GM18499 (cell line): ENCODE measurements around the gene ATXN7L1.
"Not testable (repeated sequence)": the region's sequence is repeated elsewhere in the genome, so short reads cannot be mapped to it uniquely, and the experiment has no call there.

Experiments
- ATAC-seq: cut with Tn5 transposase; IDR thresholded peaks from one replicate; pipeline ENCODE4 v1.9.1; 2021; ENCODE audit warnings: moderate number of reproducible peaks; ENCODE audit not compliant: insufficient read depth, unreplicated experiment

ATXN7L1 gene

GRCh38 chr7:105894131-105894530 is 17.7 kb upstream of the ATXN7L1 start:
- no peak for ATAC-seq

DNA sequence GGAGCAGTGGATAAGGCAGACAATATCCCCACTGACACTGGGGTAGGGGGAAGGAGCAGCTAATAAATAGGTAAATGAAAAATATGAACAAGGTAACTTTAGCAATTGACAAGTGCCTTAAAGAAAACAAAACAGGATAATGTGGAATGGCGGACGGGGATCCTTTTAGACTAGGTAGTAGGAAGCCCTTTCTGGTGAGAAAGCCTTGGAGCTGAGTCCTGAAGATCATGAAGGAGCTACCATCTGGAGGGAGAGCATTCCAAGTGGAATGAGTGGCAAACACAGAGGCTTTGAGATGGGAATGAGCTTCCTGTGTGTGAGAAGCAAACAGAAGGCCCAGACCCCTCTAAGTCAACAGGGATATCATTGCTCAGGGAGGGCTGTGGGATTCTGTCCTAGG is 16.0 kb upstream of the ATXN7L1 start:
- no peak for ATAC-seq

DNA sequence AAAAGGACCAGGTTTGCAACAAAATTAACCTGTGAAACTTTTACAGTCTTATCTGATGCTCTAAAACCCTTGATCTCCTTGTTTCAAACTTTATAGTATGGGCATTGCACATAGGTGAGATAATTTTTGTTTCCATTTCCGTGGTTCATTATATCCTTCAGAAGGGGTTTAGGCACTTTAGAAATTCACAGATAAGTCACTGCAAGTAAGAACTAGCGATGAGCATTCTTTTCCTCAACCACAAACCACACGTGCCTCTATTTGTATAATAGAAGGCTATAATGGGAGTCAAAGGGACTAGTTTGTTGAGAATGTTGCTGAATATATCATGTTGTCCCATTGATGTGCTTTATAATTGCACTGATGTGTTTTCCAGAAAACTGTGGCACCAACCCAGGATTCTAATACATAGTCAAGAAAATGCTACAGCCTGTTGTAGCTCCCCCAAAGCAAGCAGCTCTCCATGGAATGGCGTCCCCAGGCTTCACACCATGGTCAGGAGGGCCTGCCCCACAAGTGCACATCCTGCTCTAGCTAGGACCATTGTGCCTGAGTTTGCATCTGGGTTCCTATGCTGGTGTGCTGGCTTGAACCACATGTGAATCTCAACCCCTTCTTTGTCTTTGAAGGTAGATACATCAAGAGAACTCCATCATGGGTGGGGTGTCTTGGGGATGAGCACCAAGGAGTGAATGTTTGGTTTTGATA is 14.0 kb upstream of the ATXN7L1 start:
- ATAC-seq, result no peak

- ATAC-seq, result no peak
Measured at GRCh38 chr7:105887569-105888189, 11.3 kb upstream of the ATXN7L1 start.

GRCh38 chr7:105886776-105887175 is 10.4 kb upstream of the ATXN7L1 start:
- no peak for ATAC-seq

DNA sequence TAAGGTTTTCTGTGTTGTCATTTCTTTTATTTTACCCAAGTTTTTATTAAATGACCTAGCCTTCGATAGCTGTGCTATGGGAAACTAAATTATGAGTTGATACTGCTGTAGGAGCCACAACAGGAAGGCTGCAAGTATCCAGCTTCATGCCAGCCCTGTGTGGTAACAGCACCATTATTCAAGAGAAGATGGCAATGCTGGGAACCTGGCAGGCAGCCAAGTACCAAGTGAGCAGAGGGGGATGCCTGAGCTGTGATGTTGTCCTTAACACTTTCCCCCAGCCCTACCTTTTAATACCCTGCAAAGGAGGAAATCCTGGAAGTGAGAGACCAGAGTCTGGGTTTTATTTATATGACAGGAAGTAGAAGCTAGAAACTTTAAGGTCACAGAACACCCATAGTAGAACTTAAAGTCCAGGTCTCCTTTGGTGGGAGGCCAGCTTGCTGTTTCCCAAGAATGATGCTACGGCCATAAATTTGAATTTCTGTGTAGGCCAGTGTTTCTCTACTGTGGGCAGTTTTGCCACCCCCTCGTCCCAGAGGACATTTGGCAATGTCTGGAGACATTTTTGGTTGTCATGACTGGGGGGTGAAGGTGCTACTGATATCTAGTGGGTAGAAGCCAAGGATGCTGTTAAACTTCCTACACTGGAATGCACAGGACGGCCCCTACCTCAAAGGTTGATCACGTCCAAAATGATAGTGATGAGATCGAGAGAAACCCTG is 9.2 kb upstream of the ATXN7L1 start:
- no peak for ATAC-seq

DNA sequence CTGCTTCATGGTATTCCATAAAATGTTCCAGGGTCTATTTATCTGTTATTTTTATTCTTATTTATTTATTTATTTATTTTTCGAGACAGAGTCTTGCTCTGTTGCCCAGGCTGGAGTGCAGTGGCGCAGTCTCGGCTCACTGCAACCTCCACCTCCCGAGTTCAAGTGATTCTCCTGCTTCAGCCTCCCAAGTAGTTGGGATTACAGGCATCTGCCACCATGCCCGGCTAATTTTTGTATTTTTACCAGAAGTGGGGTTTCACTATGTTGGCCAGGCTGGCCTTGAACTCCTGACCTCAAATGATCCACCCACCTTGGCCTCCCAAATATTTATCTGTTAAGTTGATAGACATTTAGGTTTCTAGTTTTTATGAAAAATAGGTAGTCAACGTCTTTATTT is 6.8 kb upstream of the ATXN7L1 start:
- not testable (repeated sequence) for ATAC-seq

DNA sequence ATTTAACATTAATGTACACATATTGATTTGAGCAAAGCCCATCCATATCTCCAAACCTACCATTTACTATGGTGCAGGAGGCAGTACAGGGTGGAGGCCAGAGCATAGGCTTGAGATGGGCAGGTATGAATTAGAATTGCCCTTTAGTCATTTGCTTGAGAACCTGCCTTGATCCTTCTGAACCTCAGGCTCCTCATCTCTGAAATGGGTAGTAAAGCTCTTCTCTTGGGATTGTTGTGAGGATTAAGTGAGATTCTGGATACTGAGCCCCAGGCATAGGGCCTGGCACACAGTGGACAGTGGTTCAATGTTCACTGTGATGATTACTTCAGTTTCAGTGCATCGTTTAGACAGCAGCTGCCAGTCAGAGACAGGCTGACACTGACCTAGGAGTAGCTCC is 5.0 kb upstream of the ATXN7L1 start:
- ATAC-seq, result no peak

- no peak for ATAC-seq
Measured at GRCh38 chr7:105880571-105881330, 4.4 kb upstream of the ATXN7L1 start.

- no peak for ATAC-seq
Measured at GRCh38 chr7:105879782-105880181, 3.4 kb upstream of the ATXN7L1 start.

- no peak for ATAC-seq
Measured at GRCh38 chr7:105878746-105879605, 2.6 kb upstream of the ATXN7L1 start.

DNA sequence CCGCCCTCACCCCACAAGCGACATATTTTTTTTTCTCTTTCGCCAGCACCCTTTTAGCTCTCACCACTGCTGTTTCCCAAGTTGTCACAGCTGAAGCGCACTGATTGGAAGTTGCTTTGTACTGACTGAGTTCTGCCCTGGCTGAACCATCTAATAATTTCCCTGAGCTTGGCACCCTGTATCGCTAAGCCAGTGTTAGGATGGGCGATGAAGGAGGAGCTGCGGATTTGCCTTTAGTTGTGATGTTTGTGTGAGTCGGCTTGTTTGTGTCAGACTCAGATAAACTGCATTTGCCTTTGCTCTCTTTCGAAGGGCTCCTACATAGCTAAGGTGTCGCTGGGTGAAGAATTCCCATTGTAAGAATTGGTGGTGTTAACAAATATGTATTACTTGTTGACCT is 1.3 kb upstream of the ATXN7L1 start:
- no peak for ATAC-seq

GRCh38 chr7:105876964-105877601 is 684 bp upstream of the ATXN7L1 start:
- ATAC-seq, result no peak

DNA sequence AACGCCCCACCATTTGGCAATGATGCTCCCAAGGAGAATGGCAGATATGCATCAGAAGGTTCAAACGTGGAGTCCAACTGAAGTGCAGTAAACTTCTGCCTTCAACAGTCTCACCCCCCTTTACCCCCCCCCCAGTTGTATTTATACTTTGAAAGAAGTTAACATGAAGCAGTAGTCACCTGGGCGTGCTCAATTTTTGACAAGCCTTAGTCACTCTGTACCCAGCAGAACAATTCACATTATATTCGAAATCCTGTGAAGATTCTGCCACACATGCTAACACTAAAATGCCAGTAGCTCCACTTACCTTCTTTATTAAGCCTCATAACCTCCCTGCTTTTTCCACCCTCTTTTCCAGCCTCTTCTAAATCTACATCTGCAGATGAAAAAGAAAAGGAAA is 894 bp downstream of the ATXN7L1 start:
- ATAC-seq, result no peak

GRCh38 chr7:105874055-105874454 is 2.3 kb downstream of the ATXN7L1 start:
- no peak for ATAC-seq

DNA sequence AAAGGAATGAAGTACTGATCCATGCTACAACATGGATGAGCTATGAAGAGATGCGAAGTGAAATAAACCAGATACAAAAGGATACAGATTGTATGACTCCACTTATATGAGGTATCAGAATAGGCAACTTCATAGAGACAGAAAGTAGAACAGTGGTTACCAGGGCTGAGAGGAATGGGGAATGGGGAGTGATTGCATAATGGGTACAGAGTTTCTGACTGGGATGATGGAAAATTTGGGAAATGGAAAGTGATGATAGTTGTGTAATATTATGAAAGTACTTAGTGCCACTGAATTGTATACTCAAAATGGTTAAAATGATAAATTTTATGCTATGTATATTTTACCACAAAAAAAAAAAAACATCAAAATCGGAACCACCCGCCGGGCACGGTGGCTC is 3.9 kb downstream of the ATXN7L1 start:
- no peak for ATAC-seq

DNA sequence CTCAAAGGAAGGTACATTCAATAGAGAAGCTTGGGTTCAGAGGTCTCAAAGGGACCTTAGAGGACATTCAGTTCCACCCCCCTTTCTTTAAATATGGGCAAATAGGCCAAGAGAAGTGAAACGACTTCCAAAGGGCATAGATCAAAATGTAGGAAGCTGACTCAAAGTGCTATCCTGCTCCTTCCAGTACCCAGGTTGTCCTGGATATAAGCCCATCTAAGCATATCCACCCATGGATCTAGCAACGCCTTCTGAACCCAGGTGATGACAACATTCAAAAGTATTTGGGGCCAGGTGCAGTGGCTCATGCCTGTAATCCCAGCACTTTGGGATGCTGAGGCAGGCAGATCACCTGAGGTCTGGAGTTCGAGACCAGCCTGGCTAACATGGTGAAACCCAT is 5.3 kb downstream of the ATXN7L1 start:
- no peak for ATAC-seq

- no peak for ATAC-seq
Measured at GRCh38 chr7:105866102-105866801, 10.1 kb downstream of the ATXN7L1 start.

- no peak for ATAC-seq
Measured at GRCh38 chr7:105863876-105864275, 12.5 kb downstream of the ATXN7L1 start.
